HepG2 (cell line): ENCODE data around the gene ACACA. TPM values are rescaled to one million over a fixed set of nuclear protein-coding genes. Genes with fewer than 3 reads are reported as not detected.

Experiments used
- ATAD3A ChIP-seq: sonication (generic); formaldehyde crosslinking; IDR thresholded peaks from 2 replicates; pipeline ENCODE4 v1.4.0; 2020; ENCODE audit warnings: missing genetic modification reagents
- ATRX ChIP-seq: sonication (generic); formaldehyde crosslinking; IDR thresholded peaks from 2 replicates; pipeline ENCODE4 v1.4.0; 2020; ENCODE audit warnings: missing genetic modification reagents, borderline replicate concordance
- FOXK1 ChIP-seq: sonication (generic); formaldehyde crosslinking; IDR thresholded peaks from 2 replicates; pipeline ENCODE4 v1.4.0; 2020; ENCODE audit warnings: low read depth, missing genetic modification reagents, borderline replicate concordance
- HOXA3 ChIP-seq: sonication (generic); formaldehyde crosslinking; IDR thresholded peaks from 2 replicates; pipeline ENCODE4 v1.5.0; 2020; ENCODE audit warnings: missing genetic modification reagents
- JDP2 ChIP-seq: sonication (generic); formaldehyde crosslinking; IDR thresholded peaks from 2 replicates; pipeline ENCODE4 v1.8.1; 2022; ENCODE audit warnings: missing genetic modification reagents, borderline replicate concordance
- KDM2A ChIP-seq: sonication (generic); formaldehyde crosslinking; IDR thresholded peaks from 2 replicates; pipeline ENCODE4 v1.4.0; 2020; ENCODE audit warnings: low read depth, missing genetic modification reagents, borderline replicate concordance
- MED1 ChIP-seq: sonication (generic); formaldehyde crosslinking; IDR thresholded peaks from 2 replicates; pipeline ENCODE4 v1.4.0; 2020; ENCODE audit warnings: missing genetic modification reagents
- MYC ChIP-seq: sonication (generic); formaldehyde crosslinking; IDR thresholded peaks from 2 replicates; pipeline ENCODE4 v1.9.0; 2021; ENCODE audit warnings: missing genetic modification reagents, borderline replicate concordance
- RBAK ChIP-seq: sonication (generic); formaldehyde crosslinking; IDR thresholded peaks from 2 replicates; pipeline ENCODE4 v1.5.1; 2020; ENCODE audit warnings: mild to moderate bottlenecking, missing genetic modification reagents
- RBM22 ChIP-seq: fragments of 200-400 bp; formaldehyde crosslinking; optimal IDR thresholded peaks from 2 replicates; pipeline ENCODE3; 2017; ENCODE audit warnings: mild to moderate bottlenecking, low read length, moderate library complexity
- RFXAP ChIP-seq: sonication (generic); formaldehyde crosslinking; IDR thresholded peaks from 2 replicates; pipeline ENCODE4 v1.4.0; 2020; ENCODE audit warnings: missing genetic modification reagents, borderline replicate concordance
- SAP130 ChIP-seq: IDR thresholded peaks from 2 replicates; pipeline ENCODE4 v1.6.1; 2016; ENCODE audit warnings: low read depth
- SIX1 ChIP-seq: sonication (generic); formaldehyde crosslinking; IDR thresholded peaks from 2 replicates; pipeline ENCODE4 v1.4.0; 2020; ENCODE audit warnings: missing genetic modification reagents, borderline replicate concordance
- SP140L ChIP-seq: sonication (generic); formaldehyde crosslinking; IDR thresholded peaks from 2 replicates; pipeline ENCODE4 v1.4.0; 2020; ENCODE audit warnings: missing genetic modification reagents, borderline replicate concordance
- ZNF549 ChIP-seq: sonication (generic); formaldehyde crosslinking; IDR thresholded peaks from 2 replicates; pipeline ENCODE4 v1.5.0; 2020; ENCODE audit warnings: missing genetic modification reagents
- ZNF614 ChIP-seq: IDR thresholded peaks from 2 replicates; pipeline ENCODE4 v1.6.1; 2018; ENCODE audit warnings: missing biosample characterization, missing genetic modification reagents, inconsistent platforms, borderline replicate concordance
- ZNF678 ChIP-seq: sonication (generic); formaldehyde crosslinking; IDR thresholded peaks from 2 replicates; pipeline ENCODE4 v1.4.0; 2020; ENCODE audit warnings: mild to moderate bottlenecking, missing genetic modification reagents
- ZNF761 ChIP-seq: sonication (generic); formaldehyde crosslinking; conservative IDR thresholded peaks from 2 replicates; pipeline ENCODE4 v1.4.0; 2020; ENCODE audit warnings: mild to moderate bottlenecking, missing genetic modification reagents
- polyA plus RNA-seq, 8 experiments: library from polyadenylated mRNA; depleted of rRNA in 3 of 8; stranded (reverse) in 7 of 8; unstranded in 1 of 8; fragments of >200 nt; fragmentation: Illumina TruSeq in 4 of 8; extraction: Trizol in 4 of 8; gene quantifications; 2 replicates each; pipeline versions ENCODE4 v1.2.1 to v1.2.3, GENCODE V29; 2011 to 2016; ENCODE audit warnings: low read depth in 4 of 8, missing spikeins in 1 of 8, mixed read lengths in 1 of 8; ENCODE audit not compliant: insufficient read depth in 1 of 8
- total RNA-seq, 5 experiments: library from RNA; depleted of rRNA; stranded (reverse); fragments of >200 nt; fragmentation: Illumina TruSeq; extraction: Trizol; gene quantifications; 2 replicates each; pipeline ENCODE4 v1.2.3, GENCODE V29; 2016; ENCODE audit warnings: low read depth in 1 of 5
- TF ChIP-seq, protein P1 (sequence below): sonication (generic); formaldehyde crosslinking; IDR thresholded peaks from 2 replicates; pipeline ENCODE4 v1.8.0; 2022; ENCODE audit warnings: missing genetic modification reagents, mild to moderate bottlenecking, inconsistent platforms, borderline replicate concordance
- TF ChIP-seq, protein P2 (sequence below): IDR thresholded peaks from 2 replicates; pipeline ENCODE4 v1.6.1; 2016
- TF ChIP-seq, protein P3 (sequence below): sonication (generic); formaldehyde crosslinking; IDR thresholded peaks from 2 replicates; pipeline ENCODE4 v1.4.0; 2020; ENCODE audit warnings: mild to moderate bottlenecking, low read depth, missing genetic modification reagents
- TF ChIP-seq, protein P4 (sequence below): sonication (generic); formaldehyde crosslinking; IDR thresholded peaks from 2 replicates; pipeline ENCODE4 v1.4.0; 2020; ENCODE audit warnings: missing genetic modification reagents
- TF ChIP-seq, protein P5 (sequence below): sonication (generic); formaldehyde crosslinking; IDR thresholded peaks from 2 replicates; pipeline ENCODE4 v1.4.0; 2020; ENCODE audit warnings: missing genetic modification reagents

Gene ACACA
- total and polyA plus RNA-seq, 2 of the 13 experiments (the other 11 are each of a cell fraction or from before 2014, with no cell fraction given) = 39.2 to 47.2 TPM

DNA sequence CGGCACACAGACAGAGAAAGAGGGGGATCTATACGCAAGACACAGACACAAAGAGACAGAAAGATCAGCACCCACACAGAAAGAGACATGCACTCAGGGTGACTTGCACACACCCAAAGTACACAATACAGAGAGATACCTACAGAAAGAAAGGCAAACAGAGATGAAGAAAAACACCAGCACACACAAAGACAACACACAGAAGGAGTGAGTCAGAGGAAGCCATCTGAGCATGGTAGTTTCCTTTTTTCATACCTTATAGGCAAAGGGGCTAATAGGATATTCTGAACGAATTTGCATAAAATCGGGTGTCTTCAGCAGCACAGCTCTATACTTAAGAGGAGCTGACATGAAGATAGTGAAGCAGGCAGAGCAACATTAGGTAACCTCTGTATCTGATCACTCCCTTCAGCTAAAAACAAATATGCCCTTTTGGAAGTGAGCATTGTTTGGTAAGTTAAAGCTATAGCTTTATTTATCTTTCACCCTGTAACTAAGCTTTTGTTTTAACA lies 259.3 kb downstream of the ACACA start (continued):
- TF ChIP-seq ZNF549 (no peak), HOXA3 (no peak), ZNF678 (CRISPR knock-in tag) (no peak), RBM22 (peak; percentile 90), RBAK (no peak), RFXAP (CRISPR knock-in tag) (no peak), MYC (CRISPR knock-in tag) (no peak), ATRX (CRISPR knock-in tag) (no peak), KDM2A (no peak), ZNF761 (CRISPR knock-in tag) (no peak), SIX1 (0 out of 2 replicates have a peak, but pooled peaks have one; percentile 19), ZNF614 (CRISPR knock-in tag) (0 out of 2 replicates have a peak, but pooled peaks have one; percentile 51), JDP2 (CRISPR knock-in tag) (no peak), FOXK1 (CRISPR knock-in tag) (peak; percentile 55; the same call in 1 of the 2 replicates), ATAD3A (CRISPR knock-in tag) (no peak), MED1 (CRISPR knock-in tag) (no peak), SAP130 (CRISPR knock-in tag) (peak; percentile 70), SP140L (no peak)
- TF ChIP-seq, protein P1, sequence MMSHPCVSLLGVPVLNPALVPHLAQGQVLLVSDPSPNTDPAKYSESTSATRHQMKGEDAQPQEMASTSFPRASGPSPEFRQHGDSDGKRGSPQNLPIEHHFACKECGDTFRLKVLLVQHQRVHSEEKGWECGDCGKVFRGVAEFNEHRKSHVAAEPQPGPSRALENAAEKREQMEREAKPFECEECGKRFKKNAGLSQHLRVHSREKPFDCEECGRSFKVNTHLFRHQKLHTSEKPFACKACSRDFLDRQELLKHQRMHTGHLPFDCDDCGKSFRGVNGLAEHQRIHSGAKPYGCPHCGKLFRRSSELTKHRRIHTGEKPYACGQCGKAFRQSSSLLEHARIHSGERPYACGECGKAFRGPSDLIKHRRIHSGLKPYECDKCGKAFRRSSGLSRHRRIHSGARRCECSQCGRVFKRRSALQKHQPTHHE (CRISPR knock-in tag) = no peak
- TF ChIP-seq, protein P2, sequence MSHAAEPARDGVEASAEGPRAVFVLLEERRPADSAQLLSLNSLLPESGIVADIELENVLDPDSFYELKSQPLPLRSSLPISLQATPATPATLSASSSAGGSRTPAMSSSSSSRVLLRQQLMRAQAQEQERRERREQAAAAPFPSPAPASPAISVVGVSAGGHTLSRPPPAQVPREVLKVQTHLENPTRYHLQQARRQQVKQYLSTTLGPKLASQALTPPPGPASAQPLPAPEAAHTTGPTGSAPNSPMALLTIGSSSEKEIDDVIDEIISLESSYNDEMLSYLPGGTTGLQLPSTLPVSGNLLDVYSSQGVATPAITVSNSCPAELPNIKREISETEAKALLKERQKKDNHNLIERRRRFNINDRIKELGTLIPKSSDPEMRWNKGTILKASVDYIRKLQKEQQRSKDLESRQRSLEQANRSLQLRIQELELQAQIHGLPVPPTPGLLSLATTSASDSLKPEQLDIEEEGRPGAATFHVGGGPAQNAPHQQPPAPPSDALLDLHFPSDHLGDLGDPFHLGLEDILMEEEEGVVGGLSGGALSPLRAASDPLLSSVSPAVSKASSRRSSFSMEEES (CRISPR knock-in tag) = 0 out of 2 replicates have a peak, but pooled peaks have one; percentile 38
- TF ChIP-seq, protein P3, sequence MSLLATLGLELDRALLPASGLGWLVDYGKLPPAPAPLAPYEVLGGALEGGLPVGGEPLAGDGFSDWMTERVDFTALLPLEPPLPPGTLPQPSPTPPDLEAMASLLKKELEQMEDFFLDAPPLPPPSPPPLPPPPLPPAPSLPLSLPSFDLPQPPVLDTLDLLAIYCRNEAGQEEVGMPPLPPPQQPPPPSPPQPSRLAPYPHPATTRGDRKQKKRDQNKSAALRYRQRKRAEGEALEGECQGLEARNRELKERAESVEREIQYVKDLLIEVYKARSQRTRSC (CRISPR knock-in tag) = no peak
- TF ChIP-seq, protein P4, sequence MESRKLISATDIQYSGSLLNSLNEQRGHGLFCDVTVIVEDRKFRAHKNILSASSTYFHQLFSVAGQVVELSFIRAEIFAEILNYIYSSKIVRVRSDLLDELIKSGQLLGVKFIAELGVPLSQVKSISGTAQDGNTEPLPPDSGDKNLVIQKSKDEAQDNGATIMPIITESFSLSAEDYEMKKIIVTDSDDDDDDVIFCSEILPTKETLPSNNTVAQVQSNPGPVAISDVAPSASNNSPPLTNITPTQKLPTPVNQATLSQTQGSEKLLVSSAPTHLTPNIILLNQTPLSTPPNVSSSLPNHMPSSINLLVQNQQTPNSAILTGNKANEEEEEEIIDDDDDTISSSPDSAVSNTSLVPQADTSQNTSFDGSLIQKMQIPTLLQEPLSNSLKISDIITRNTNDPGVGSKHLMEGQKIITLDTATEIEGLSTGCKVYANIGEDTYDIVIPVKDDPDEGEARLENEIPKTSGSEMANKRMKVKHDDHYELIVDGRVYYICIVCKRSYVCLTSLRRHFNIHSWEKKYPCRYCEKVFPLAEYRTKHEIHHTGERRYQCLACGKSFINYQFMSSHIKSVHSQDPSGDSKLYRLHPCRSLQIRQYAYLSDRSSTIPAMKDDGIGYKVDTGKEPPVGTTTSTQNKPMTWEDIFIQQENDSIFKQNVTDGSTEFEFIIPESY (CRISPR knock-in tag) = no peak
- TF ChIP-seq, protein P5, sequence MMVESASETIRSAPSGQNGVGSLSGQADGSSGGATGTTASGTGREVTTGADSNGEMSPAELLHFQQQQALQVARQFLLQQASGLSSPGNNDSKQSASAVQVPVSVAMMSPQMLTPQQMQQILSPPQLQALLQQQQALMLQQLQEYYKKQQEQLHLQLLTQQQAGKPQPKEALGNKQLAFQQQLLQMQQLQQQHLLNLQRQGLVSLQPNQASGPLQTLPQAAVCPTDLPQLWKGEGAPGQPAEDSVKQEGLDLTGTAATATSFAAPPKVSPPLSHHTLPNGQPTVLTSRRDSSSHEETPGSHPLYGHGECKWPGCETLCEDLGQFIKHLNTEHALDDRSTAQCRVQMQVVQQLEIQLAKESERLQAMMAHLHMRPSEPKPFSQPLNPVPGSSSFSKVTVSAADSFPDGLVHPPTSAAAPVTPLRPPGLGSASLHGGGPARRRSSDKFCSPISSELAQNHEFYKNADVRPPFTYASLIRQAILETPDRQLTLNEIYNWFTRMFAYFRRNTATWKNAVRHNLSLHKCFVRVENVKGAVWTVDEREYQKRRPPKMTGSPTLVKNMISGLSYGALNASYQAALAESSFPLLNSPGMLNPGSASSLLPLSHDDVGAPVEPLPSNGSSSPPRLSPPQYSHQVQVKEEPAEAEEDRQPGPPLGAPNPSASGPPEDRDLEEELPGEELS (CRISPR knock-in tag) = peak; percentile 82
